ENCODE data around the gene NOX3. TPM values are rescaled to one million over a fixed set of nuclear protein-coding genes. Genes with fewer than 3 reads are reported as not detected.

NOX3 gene
- total and polyA plus RNA-seq, 8 donors = not detected

GRCh38 chr6:155408231-155408630 is 47.4 kb downstream of the NOX3 start:
- intact Hi-C loops (cut with DNase I; ENCODE audit: low total_unique reads) = no loop called here
- Histone ChIP-seq H3K4me1 (no peaks in the 10 kb centered on the region), H3K36me3 (no peaks in the 10 kb centered on the region), H3K27me3 (no peaks in the 10 kb centered on the region), H3K9me3 (no peaks in the 10 kb centered on the region), H3K27ac (no peak overlapping the region), H3K4me3 (no peak overlapping the region)
- no peak for DNase-seq
- WGBS, 5 donors = 98 to 100% (median 100%) methylated on average over 1 of the region's 1 CpG
- TF ChIP-seq CTCF (IDR thresholded peaks at IDR 0.05) (no peak), POLR2A (IDR thresholded peaks at IDR 0.05) (no peak), POLR2AphosphoS5 (IDR thresholded peaks at IDR 0.05) (no peak), EP300 (IDR thresholded peaks at IDR 0.05) (no peak)

- Histone ChIP-seq H3K36me3 (no peaks in the 10 kb centered on the region), H3K27me3 (no peaks in the 10 kb centered on the region), H3K27ac (no peak overlapping the region), H3K4me3 (no peak overlapping the region), H3K4me1 (no peaks in the 10 kb centered on the region), H3K9me3 (no peaks in the 10 kb centered on the region)
- no peak for TF ChIP-seq POLR2A (IDR thresholded peaks at IDR 0.05)
- no peak for TF ChIP-seq CTCF (IDR thresholded peaks at IDR 0.05)
- no peak for TF ChIP-seq POLR2AphosphoS5 (IDR thresholded peaks at IDR 0.05)
- no peak for TF ChIP-seq EP300 (IDR thresholded peaks at IDR 0.05)
- WGBS, 5 donors = 74 to 86% (median 78%) methylated on average over 1 of the region's 1 CpG
- intact Hi-C loops (cut with DNase I; ENCODE audit: low total_unique reads) = no loop called here
- DNase-seq = no peak
These were observed 48.8 kb downstream of the NOX3 start for GRCh38 chr6:155406801-155407200.

DNA sequence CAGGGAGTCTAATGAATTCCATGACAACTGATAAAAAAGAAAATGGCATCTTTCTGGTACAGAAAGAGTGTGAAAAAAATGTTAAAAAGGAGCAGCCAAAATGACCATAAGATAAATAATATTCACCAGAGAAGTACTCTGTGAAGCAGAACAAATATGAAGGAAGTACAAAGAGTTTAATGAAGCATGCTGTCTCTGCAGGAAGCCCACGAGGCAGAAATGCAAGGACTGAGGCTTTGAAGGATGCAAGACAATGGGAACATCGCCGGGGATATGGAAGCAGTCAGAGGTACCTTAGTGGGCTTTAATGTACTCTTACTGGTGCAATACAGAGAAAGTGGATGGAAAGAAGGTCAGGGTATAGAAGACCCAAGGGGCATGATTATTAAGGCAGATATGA is 50.7 kb downstream of the NOX3 start:
- no peaks in the 10 kb centered on the region for H3K9me3 ChIP-seq
- 68 to 87% (median 79%) methylated on average over 3 of the region's 3 CpGs for WGBS, 5 donors
- no peaks in the 10 kb centered on the region for H3K36me3 ChIP-seq
- intact Hi-C loops (cut with DNase I; ENCODE audit: low total_unique reads) = no loop called here
- no peak overlapping the region for H3K27ac ChIP-seq
- TF ChIP-seq CTCF (IDR thresholded peaks at IDR 0.05) = no peak
- no peak for TF ChIP-seq POLR2AphosphoS5 (IDR thresholded peaks at IDR 0.05)
- TF ChIP-seq EP300 (IDR thresholded peaks at IDR 0.05) = no peak
- no peak for TF ChIP-seq POLR2A (IDR thresholded peaks at IDR 0.05)
- H3K27me3 ChIP-seq = no peaks in the 10 kb centered on the region
- no peaks in the 10 kb centered on the region for H3K4me1 ChIP-seq
- no peak for DNase-seq
- H3K4me3 ChIP-seq = no peak overlapping the region

- Histone ChIP-seq H3K9me3 (no peaks in the 10 kb centered on the region), H3K4me1 (no peaks in the 10 kb centered on the region), H3K27me3 (no peaks in the 10 kb centered on the region), H3K36me3 (no peaks in the 10 kb centered on the region), H3K4me3 (no peak overlapping the region), H3K27ac (no peak overlapping the region)
- DNase-seq = no peak
- 48 to 64% (median 52%) methylated on average over 7 of the region's 7 CpGs for WGBS, 5 donors
- intact Hi-C loops (cut with DNase I; ENCODE audit: low total_unique reads) = no loop called here
- TF ChIP-seq EP300 (IDR thresholded peaks at IDR 0.05) (no peak), POLR2A (IDR thresholded peaks at IDR 0.05) (no peak), POLR2AphosphoS5 (IDR thresholded peaks at IDR 0.05) (no peak), CTCF (IDR thresholded peaks at IDR 0.05) (no peak)
These were observed 52.9 kb downstream of the NOX3 start for GRCh38 chr6:155402656-155403304.
